ENCODE measurements around the gene CA10.

CA10 gene

DNA sequence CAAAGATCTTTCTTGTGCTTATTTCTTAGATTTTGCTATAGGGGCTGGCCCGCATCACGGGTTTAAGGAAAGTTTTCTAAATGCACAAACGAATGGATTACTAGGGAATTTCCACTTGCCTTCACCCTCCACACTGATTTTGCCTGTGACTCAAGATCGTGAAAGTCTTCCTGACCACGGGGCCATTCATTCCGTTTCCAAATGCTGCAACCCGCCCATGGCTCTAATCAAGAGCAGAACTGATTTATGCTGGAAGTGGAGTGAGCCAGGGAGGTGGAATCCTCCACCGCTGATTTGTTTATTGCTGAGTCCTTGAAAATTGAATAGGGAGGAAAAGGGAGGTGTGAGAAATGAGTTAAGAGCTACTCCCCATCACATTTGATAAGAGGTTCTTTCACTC lies 52.4 kb downstream of the CA10 start:
- Mint-ChIP-seq H3K4me3 (peak overlapping the region in 2 of 3 experiments; percentile 10 to 33), H3K4me1 (peaks cover 35% of the 10 kb centered on the region), H3K36me3 (ENCODE audit: low read depth) (no peaks in the 10 kb centered on the region), H3K27me3 (ENCODE audit: low read depth) (peaks cover 8% of the 10 kb centered on the region), H3K9me3 (no peaks in the 10 kb centered on the region), H3K27ac (peak overlapping the region; percentile 77 to 90 (median 81))
- TF ChIP-seq, protein P1, sequence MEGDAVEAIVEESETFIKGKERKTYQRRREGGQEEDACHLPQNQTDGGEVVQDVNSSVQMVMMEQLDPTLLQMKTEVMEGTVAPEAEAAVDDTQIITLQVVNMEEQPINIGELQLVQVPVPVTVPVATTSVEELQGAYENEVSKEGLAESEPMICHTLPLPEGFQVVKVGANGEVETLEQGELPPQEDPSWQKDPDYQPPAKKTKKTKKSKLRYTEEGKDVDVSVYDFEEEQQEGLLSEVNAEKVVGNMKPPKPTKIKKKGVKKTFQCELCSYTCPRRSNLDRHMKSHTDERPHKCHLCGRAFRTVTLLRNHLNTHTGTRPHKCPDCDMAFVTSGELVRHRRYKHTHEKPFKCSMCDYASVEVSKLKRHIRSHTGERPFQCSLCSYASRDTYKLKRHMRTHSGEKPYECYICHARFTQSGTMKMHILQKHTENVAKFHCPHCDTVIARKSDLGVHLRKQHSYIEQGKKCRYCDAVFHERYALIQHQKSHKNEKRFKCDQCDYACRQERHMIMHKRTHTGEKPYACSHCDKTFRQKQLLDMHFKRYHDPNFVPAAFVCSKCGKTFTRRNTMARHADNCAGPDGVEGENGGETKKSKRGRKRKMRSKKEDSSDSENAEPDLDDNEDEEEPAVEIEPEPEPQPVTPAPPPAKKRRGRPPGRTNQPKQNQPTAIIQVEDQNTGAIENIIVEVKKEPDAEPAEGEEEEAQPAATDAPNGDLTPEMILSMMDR (IDR thresholded peaks at IDR 0.05; ENCODE audit: unreplicated experiment in 3 of 3) = no peak

DNA sequence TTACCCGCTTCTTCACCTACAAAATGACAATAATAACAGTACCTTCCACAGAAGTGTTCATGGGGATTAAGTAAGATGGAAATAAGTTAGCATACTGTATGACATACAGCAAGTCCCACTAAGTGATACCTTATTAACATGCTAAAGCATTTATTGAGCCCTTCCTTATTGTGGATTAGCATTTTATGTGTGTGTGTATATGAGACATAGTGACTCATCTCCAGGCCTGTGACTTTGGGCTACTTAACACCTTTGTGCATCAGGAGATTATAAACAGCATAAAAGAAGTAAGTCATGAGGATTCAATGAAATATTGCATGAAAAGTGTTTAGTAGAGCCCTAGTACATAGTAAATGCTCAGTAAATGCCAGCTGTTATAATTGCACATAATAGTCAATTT lies 52.9 kb downstream of the CA10 start:
- no peaks in the 10 kb centered on the region for H3K36me3 Mint-ChIP-seq (ENCODE audit: low read depth)
- peak overlapping the region; percentile 36 to 81 (median 73) for H3K27ac Mint-ChIP-seq
- no peak overlapping the region for H3K4me3 Mint-ChIP-seq
- TF ChIP-seq, protein P1 (IDR thresholded peaks at IDR 0.05; ENCODE audit: unreplicated experiment in 3 of 3) = no peak
- H3K9me3 Mint-ChIP-seq = no peaks in the 10 kb centered on the region
- peaks cover 8% of the 10 kb centered on the region for H3K27me3 Mint-ChIP-seq (ENCODE audit: low read depth)
- peaks cover 32% of the 10 kb centered on the region for H3K4me1 Mint-ChIP-seq

DNA sequence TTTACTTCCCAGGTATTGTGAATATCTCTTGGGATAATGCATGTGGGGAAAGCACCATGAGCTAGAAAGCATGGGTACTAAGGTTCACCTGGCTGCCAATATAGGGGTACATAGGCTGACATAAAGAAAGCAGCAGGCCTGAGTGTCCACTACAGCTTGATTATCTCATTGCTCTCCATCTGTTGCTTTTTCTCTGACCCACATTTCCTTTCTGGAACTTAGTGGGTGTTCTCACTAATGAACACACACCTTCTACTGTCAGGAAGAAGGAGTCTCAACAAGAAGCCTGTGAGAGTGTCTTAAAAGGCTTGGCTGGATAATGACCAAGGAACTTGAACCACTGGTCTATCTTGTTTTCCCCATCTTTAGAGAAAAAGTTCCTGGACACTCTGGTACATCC lies 62.5 kb downstream of the CA10 start:
- Mint-ChIP-seq H3K27me3 (ENCODE audit: low read depth) (no peaks in the 10 kb centered on the region), H3K27ac (no peak overlapping the region), H3K36me3 (ENCODE audit: low read depth) (no peaks in the 10 kb centered on the region), H3K4me3 (no peak overlapping the region), H3K9me3 (no peaks in the 10 kb centered on the region), H3K4me1 (no peaks in the 10 kb centered on the region)
- TF ChIP-seq, protein P1 (IDR thresholded peaks at IDR 0.05; ENCODE audit: unreplicated experiment in 3 of 3) = no peak

DNA sequence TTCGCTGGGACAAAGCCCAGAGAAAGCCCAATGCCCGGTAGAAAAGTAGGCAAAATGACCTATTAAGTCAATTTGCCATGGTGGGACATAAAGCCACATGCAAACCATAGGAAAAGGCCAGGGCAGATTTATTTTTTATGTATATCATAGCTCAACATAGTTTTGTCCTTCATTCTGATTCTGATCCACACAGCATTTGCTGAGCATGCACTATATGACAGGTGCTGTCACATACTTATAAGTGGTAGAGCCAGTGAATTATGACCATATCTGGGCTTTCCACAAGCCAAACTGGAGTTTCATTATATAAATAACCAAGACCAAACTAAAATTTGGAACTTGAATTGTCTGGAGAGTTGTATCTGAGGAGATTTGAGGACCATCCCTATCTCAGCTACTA lies 74.3 kb downstream of the CA10 start:
- Mint-ChIP-seq H3K9me3 (peaks cover 6% of the 10 kb centered on the region), H3K4me3 (no peak overlapping the region), H3K36me3 (ENCODE audit: low read depth) (no peaks in the 10 kb centered on the region), H3K27ac (no peak overlapping the region), H3K27me3 (ENCODE audit: low read depth) (no peaks in the 10 kb centered on the region), H3K4me1 (no peaks in the 10 kb centered on the region)
- TF ChIP-seq, protein P1 (IDR thresholded peaks at IDR 0.05; ENCODE audit: unreplicated experiment in 3 of 3) = no peak

DNA sequence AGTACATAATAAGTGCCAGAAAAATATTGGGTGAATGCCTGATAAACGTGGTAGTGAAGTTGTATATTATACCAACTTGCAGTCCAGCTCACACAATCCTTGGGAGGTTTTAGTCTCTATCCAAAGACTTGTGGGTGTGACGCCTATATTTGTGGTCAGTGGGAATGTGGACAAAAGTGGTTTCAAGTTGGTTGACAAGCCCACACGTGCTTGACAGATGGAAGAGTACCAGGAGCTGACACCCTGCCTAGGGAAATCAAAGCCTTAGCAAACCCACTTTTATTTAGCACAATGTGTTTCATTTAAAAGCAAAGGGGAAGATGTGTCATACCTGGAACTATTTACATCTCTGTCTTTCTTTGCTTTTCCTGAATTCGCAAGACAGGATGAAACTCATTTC lies 79.0 kb downstream of the CA10 start:
- Mint-ChIP-seq H3K4me1 (no peaks in the 10 kb centered on the region), H3K27me3 (ENCODE audit: low read depth) (no peaks in the 10 kb centered on the region), H3K4me3 (no peak overlapping the region), H3K9me3 (peaks cover 6% of the 10 kb centered on the region), H3K36me3 (ENCODE audit: low read depth) (no peaks in the 10 kb centered on the region), H3K27ac (no peak overlapping the region)
- TF ChIP-seq, protein P1 (IDR thresholded peaks at IDR 0.05; ENCODE audit: unreplicated experiment in 3 of 3) = no peak

DNA sequence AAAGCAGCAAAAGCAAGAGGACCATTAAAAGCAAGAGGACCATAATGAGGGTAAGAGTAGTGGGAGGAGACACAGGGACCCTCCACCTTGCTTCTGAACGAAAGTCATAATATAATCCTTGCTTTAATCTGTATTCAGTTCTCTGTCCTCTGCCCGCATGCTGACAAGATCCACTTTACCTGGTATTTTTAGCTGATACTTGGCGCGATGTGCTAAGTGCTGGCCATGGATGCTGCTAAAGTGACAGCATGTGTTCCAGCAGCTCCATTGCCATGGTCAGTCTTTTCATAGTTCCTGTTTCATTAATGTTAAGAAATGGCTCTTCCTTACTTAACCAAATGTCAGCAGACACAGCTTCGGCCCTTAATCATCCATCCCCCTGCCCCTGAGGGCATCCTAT lies 86.8 kb downstream of the CA10 start:
- H3K27me3 Mint-ChIP-seq (ENCODE audit: low read depth) = peaks cover 3% of the 10 kb centered on the region
- H3K27ac Mint-ChIP-seq = no peak overlapping the region
- no peak overlapping the region for H3K4me3 Mint-ChIP-seq
- H3K36me3 Mint-ChIP-seq (ENCODE audit: low read depth) = no peaks in the 10 kb centered on the region
- TF ChIP-seq, protein P1 (IDR thresholded peaks at IDR 0.05; ENCODE audit: unreplicated experiment in 3 of 3) = no peak
- H3K4me1 Mint-ChIP-seq = peaks cover 10% of the 10 kb centered on the region
- H3K9me3 Mint-ChIP-seq = peaks cover 13% of the 10 kb centered on the region
